ENCODE measurements around the gene ENOX1.

ENOX1 gene

DNA sequence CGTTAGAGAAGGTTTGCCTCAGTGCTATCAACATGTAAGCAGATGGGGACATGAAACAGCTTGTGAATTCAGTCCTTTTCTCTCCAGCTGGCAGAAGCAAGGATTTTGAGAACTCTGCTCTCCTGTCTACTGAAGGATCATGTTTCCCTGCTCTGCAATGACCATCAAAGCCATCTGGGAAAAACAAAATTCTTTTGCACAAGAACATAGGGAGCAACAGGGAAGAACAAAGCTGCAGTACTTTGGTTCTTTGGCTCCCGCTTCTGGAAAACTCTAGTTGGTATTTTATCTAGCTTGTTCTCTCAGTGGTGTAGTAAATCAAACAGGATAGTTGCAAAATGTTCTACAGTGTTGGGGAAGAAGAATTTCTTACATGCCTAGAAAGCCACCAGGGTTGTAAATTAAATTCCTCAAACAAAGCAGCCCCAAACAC, 270.4 kb downstream of the ENOX1 start:
- no peaks in the 10 kb centered on the region for H3K9me3 Mint-ChIP-seq
- no peaks in the 10 kb centered on the region for H3K36me3 Mint-ChIP-seq (ENCODE audit: low read depth)

DNA sequence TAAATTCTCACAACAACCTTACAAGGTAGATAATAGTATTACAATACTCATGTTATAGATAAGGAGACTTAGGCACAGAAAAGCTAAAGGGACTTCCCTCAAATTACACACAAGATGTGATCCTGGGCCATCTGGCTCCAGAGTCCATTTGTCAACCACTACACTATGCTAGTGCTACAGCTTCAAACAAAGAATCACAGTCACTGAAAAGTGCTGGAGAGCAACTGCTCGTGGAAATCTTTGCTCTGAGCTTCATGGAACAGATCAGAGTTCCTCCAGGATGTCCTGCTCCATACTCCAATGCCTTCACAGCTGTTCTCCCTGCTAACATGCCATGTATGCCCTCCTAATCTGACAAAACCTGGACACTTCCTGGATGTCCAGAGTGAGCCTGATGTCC, 271.2 kb downstream of the ENOX1 start:
- Mint-ChIP-seq H3K36me3 (ENCODE audit: low read depth) (no peaks in the 10 kb centered on the region), H3K4me3 (no peak overlapping the region), H3K27me3 (ENCODE audit: low read depth) (peaks cover 3% of the 10 kb centered on the region), H3K9me3 (no peaks in the 10 kb centered on the region), H3K27ac (no peak overlapping the region), H3K4me1 (ENCODE audit: low read depth) (no peaks in the 10 kb centered on the region)

More for the DNA sequence above, 270.4 kb downstream of the ENOX1 start:
- Mint-ChIP-seq H3K27me3 (ENCODE audit: low read depth) (peaks cover 3% of the 10 kb centered on the region), H3K27ac (no peak overlapping the region), H3K4me1 (ENCODE audit: low read depth) (no peaks in the 10 kb centered on the region), H3K4me3 (no peak overlapping the region)

- H3K27me3 Mint-ChIP-seq (ENCODE audit: low read depth), result no peaks in the 10 kb centered on the region
- no peaks in the 10 kb centered on the region for H3K9me3 Mint-ChIP-seq
- H3K4me1 Mint-ChIP-seq (ENCODE audit: low read depth), result no peaks in the 10 kb centered on the region
- H3K27ac Mint-ChIP-seq, result no peak overlapping the region
- no peak overlapping the region for H3K4me3 Mint-ChIP-seq
- no peaks in the 10 kb centered on the region for H3K36me3 Mint-ChIP-seq (ENCODE audit: low read depth)
Observed at GRCh38 chr13:43514311-43514710, 272.5 kb downstream of the ENOX1 start.

DNA sequence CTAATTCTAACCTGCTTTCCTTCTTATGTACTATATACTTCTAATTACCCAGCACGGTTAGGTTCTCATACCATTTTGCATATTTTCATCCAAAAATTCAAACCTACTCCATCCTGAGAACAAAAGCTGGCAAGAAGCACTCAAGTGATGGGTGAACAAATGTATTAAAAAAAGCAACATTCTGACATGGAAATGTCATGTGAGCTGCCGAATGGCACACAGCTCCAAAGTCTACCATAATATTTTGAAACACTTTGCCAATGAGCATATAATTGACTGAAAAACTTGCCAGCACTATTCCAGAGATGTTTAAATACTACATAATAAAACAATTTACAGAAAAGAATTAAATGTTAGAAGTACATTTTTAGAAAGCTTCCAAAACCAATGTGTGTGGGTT, 274.6 kb downstream of the ENOX1 start:
- no peaks in the 10 kb centered on the region for H3K36me3 Mint-ChIP-seq (ENCODE audit: low read depth)
- H3K4me3 Mint-ChIP-seq, result no peak overlapping the region
- H3K9me3 Mint-ChIP-seq, result no peaks in the 10 kb centered on the region
- H3K27me3 Mint-ChIP-seq (ENCODE audit: low read depth), result no peaks in the 10 kb centered on the region
- H3K27ac Mint-ChIP-seq, result no peak overlapping the region
- H3K4me1 Mint-ChIP-seq (ENCODE audit: low read depth), result no peaks in the 10 kb centered on the region

DNA sequence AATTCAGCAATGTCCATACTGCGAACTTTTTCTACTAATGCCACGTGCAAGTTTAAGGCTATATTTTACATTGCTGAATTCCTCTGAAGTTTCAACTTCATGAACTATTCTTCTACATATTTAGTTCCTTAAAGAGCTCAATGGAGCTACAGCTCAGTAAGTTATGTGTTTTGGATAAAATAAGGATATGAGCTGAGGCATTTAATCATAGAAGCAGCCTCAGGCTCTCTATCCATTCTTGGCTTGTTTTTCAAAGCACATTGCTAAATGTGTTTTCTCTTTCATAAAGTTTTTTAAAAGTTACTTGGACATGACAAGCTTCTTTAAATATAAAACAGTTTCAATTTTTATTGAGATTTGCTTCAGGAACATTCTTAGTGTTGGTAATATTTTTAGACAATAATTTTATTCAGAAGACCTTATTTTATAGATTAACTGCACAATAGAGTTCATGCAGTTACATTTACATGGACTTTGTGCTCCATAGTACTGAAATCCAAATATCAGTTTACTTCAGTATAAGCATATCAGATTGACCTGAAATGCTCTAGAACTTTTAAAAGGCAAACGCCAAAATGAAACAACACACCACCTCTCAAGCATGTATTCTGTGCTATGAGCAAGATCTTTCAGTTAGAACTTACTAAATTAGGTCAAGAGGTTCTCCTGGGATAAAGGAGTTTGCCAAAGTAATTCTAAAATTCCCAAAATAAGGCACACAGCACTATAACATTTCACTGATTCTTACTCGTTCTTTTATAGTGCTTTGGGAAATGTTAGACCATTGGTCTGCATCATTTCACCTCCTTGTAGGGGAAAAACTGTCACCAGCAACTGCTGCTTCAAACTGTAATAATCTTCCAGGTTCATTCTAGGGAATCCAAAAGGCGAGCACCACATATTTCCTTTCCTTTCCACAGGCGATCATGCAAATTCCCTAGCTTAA, 275.5 kb downstream of the ENOX1 start:
- H3K4me3 Mint-ChIP-seq, result no peak overlapping the region
- H3K27ac Mint-ChIP-seq, result no peak overlapping the region
- H3K9me3 Mint-ChIP-seq, result no peaks in the 10 kb centered on the region
- H3K4me1 Mint-ChIP-seq (ENCODE audit: low read depth), result no peaks in the 10 kb centered on the region
- no peaks in the 10 kb centered on the region for H3K27me3 Mint-ChIP-seq (ENCODE audit: low read depth)
- H3K36me3 Mint-ChIP-seq (ENCODE audit: low read depth), result no peaks in the 10 kb centered on the region

- H3K4me3 Mint-ChIP-seq, result no peak overlapping the region
- no peaks in the 10 kb centered on the region for H3K36me3 Mint-ChIP-seq (ENCODE audit: low read depth)
- H3K9me3 Mint-ChIP-seq, result no peaks in the 10 kb centered on the region
- no peak overlapping the region for H3K27ac Mint-ChIP-seq
- no peaks in the 10 kb centered on the region for H3K27me3 Mint-ChIP-seq (ENCODE audit: low read depth)
- H3K4me1 Mint-ChIP-seq (ENCODE audit: low read depth), result no peaks in the 10 kb centered on the region
Observed at GRCh38 chr13:43495732-43496131, 291.0 kb downstream of the ENOX1 start.

- Mint-ChIP-seq H3K4me1 (ENCODE audit: low read depth) (no peaks in the 10 kb centered on the region), H3K4me3 (no peak overlapping the region), H3K27me3 (ENCODE audit: low read depth) (no peaks in the 10 kb centered on the region), H3K27ac (no peak overlapping the region), H3K36me3 (ENCODE audit: low read depth) (no peaks in the 10 kb centered on the region), H3K9me3 (no peaks in the 10 kb centered on the region)
Observed at GRCh38 chr13:43494206-43494605, 292.6 kb downstream of the ENOX1 start.

DNA sequence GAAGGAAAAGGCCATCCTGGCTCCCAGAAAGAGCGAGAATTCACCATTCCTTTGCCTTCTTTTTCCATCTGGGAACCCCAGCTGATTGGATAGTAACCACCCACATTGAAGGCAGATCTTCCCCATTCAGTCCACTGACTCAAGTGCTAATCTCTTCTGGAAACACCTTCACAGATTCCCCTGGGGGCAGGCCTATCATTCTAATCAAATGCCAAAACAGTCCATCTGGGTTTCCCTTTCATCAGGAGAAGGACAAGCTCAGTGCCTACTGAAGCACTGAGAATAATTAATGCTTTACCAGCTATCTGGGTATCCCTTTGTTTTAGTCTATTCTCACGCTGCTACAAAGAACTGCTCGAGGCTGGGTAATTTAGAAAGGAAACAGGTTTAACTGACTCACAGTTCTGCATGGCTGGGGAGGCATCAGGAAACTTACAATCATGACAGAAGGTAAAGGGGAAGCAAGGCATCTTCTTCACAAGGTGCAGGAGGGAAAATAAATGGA, 293.2 kb downstream of the ENOX1 start:
- Mint-ChIP-seq H3K4me1 (ENCODE audit: low read depth) (no peaks in the 10 kb centered on the region), H3K27me3 (ENCODE audit: low read depth) (no peaks in the 10 kb centered on the region), H3K27ac (no peak overlapping the region), H3K4me3 (no peak overlapping the region), H3K36me3 (ENCODE audit: low read depth) (no peaks in the 10 kb centered on the region), H3K9me3 (peaks cover 3% of the 10 kb centered on the region)

DNA sequence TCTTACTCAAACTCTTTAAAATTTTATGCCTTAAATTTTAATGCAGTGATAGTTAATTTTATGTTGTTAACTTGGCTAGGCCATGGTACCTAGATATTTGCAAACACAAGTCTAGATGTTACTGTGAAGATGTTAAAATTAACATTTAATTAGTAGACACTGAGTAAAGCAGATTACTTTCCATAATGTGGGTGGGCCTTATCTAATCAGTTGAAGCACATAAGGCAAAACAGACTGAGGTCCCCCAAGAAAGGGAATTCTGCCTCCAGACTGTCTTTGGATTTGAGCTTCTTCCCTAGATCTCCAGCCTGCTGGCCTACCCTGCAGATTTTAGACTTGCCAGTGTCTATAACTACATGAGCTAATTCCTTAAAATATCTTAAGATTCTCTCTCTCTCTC, 294.0 kb downstream of the ENOX1 start:
- H3K9me3 Mint-ChIP-seq, result peaks cover 3% of the 10 kb centered on the region
- no peaks in the 10 kb centered on the region for H3K36me3 Mint-ChIP-seq (ENCODE audit: low read depth)
- no peaks in the 10 kb centered on the region for H3K4me1 Mint-ChIP-seq (ENCODE audit: low read depth)
- no peaks in the 10 kb centered on the region for H3K27me3 Mint-ChIP-seq (ENCODE audit: low read depth)
- no peak overlapping the region for H3K27ac Mint-ChIP-seq
- no peak overlapping the region for H3K4me3 Mint-ChIP-seq

- Mint-ChIP-seq H3K27me3 (ENCODE audit: low read depth) (no peaks in the 10 kb centered on the region), H3K27ac (no peak overlapping the region), H3K4me1 (ENCODE audit: low read depth) (no peaks in the 10 kb centered on the region), H3K4me3 (no peak overlapping the region), H3K9me3 (peaks cover 3% of the 10 kb centered on the region), H3K36me3 (ENCODE audit: low read depth) (no peaks in the 10 kb centered on the region)
Observed at GRCh38 chr13:43492311-43492710, 294.5 kb downstream of the ENOX1 start.

GRCh38 chr13:43489233-43489632, 297.5 kb downstream of the ENOX1 start:
- Mint-ChIP-seq H3K27me3 (ENCODE audit: low read depth) (no peaks in the 10 kb centered on the region), H3K27ac (no peak overlapping the region), H3K4me1 (ENCODE audit: low read depth) (no peaks in the 10 kb centered on the region), H3K36me3 (ENCODE audit: low read depth) (no peaks in the 10 kb centered on the region), H3K9me3 (peaks cover 3% of the 10 kb centered on the region), H3K4me3 (no peak overlapping the region)

DNA sequence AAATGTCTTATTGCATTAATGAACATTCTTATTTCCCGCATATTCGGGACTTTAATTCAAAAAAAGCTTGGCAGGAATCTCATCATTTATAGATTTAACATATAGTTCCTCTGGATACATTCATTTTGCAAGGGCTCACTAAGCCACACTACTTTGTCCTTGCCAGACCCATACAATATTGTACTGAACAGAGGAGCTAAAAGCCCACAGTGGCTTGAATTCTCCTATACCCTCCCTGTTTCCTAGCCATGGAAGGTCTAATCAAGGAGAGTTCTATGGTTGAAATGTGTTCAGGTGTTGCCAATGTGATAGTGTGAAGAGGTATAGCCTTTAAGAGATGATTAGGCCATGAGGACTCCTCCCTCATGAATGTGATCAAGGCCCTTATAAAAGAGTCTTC, 298.9 kb downstream of the ENOX1 start:
- H3K27ac Mint-ChIP-seq, result no peak overlapping the region

DNA sequence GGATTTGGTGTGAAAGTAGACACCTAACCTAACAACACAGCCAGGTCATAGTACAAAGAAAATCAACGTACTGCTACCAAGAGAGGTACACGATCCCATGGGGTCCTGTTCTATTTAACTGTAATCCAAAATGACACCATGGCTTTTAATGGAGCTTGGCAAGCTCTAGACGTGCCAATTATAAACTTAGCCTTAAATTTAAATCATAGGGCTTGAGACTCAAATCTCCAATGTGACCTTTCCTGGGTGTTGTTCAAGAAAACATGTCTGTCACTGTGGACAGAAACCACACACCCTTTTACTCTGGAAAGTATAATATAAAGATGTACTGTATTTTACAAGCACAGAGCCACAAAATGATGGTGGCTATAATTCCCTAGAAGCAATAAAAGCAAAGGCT, 299.3 kb downstream of the ENOX1 start:
- no peaks in the 10 kb centered on the region for H3K36me3 Mint-ChIP-seq (ENCODE audit: low read depth)
- no peak overlapping the region for H3K27ac Mint-ChIP-seq
- H3K4me1 Mint-ChIP-seq (ENCODE audit: low read depth), result no peaks in the 10 kb centered on the region
- H3K27me3 Mint-ChIP-seq (ENCODE audit: low read depth), result no peaks in the 10 kb centered on the region
- no peak overlapping the region for H3K4me3 Mint-ChIP-seq
- peaks cover 3% of the 10 kb centered on the region for H3K9me3 Mint-ChIP-seq

More for the DNA sequence above, 298.9 kb downstream of the ENOX1 start:
- Mint-ChIP-seq H3K9me3 (peaks cover 3% of the 10 kb centered on the region), H3K27me3 (ENCODE audit: low read depth) (no peaks in the 10 kb centered on the region), H3K36me3 (ENCODE audit: low read depth) (no peaks in the 10 kb centered on the region), H3K4me1 (ENCODE audit: low read depth) (no peaks in the 10 kb centered on the region), H3K4me3 (no peak overlapping the region)

- H3K9me3 Mint-ChIP-seq, result peaks cover 3% of the 10 kb centered on the region
- H3K4me1 Mint-ChIP-seq (ENCODE audit: low read depth), result no peaks in the 10 kb centered on the region
- H3K27me3 Mint-ChIP-seq (ENCODE audit: low read depth), result no peaks in the 10 kb centered on the region
- H3K4me3 Mint-ChIP-seq, result no peak overlapping the region
- H3K36me3 Mint-ChIP-seq (ENCODE audit: low read depth), result no peaks in the 10 kb centered on the region
- no peak overlapping the region for H3K27ac Mint-ChIP-seq
Observed at GRCh38 chr13:43484432-43485225, 302.1 kb downstream of the ENOX1 start.

DNA sequence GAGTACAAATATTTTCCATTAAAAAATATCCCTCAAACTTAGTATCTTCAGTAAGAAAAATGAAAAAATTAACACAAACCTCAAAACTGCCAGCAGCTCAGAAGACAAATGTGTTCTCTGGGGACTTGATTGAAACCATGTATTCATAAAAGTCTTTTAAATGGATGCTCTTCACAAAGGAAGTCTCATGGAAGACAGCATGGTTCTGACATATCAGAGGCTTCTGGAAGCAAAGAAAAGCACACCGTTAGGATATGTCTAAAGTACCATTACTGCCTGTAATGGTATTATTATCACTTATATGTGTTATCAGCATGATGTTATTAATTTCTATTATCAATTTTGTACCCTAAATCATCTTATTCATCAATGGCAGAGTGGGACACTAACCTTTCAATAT, 302.8 kb downstream of the ENOX1 start:
- Mint-ChIP-seq H3K36me3 (ENCODE audit: low read depth) (no peaks in the 10 kb centered on the region), H3K27me3 (ENCODE audit: low read depth) (no peaks in the 10 kb centered on the region), H3K4me3 (no peak overlapping the region), H3K4me1 (ENCODE audit: low read depth) (no peaks in the 10 kb centered on the region), H3K27ac (no peak overlapping the region), H3K9me3 (peaks cover 3% of the 10 kb centered on the region)
